Measurements from ENCODE around the gene SLC7A5. TPM values are rescaled to one million over a fixed set of nuclear protein-coding genes. Genes with fewer than 3 reads are reported as not detected.
"Not testable (repeated sequence)": the region's sequence is repeated elsewhere in the genome, so short reads cannot be mapped to it uniquely, and the experiment has no call there.

The SLC7A5 gene
- total RNA-seq = 100 to 1,000 TPM; 130 to 233 TPM

DNA sequence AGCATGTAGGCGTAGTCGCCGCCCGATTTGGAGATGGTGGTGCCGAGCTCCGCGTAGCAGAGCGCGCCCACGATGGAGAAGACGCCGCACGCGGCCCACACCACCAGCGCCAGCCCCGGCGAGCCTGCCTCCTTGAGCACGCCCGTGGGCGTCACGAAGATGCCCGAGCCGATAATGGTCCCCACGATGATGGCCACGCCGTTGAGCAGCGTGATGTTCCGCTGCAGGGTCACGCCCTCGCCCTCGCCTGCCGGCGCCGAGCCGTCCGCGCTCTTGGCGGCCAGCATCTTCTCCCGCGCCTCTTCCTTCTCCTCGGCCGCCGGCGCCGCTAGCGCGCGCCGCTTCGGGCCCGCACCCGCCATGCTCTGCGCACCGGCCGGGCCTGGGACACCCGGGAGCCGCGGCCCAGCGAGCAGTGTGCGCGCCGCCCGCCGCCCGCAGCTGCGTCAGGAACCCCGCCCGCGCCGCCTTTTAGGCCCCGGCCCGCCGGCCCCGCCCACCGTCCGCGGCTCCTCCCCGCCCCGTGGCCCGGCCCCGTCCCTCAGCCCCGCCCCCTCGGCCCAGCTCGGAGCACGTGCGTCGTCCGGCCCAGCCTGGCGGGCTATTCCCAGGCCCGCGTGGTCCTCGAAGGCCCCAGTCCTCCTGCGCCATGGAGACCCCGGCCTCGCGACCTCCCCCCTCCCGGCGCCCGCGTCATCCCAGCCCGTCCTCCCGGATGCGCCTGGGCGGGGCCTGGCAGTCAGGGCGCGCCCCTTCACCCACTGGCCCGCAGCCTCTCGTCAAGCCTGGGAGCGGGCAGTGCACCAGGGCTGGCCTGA is at the start of gene SLC7A5:
TSS of gene SLC7A5 (minus strand) at position 447 of the 818 bp plus-strand sequence. CDS start at position 362, 85 bp downstream.
- not testable (repeated sequence) for H3K27me3 Mint-ChIP-seq, H3K9me3 Mint-ChIP-seq
- peaks cover 46% of the 10 kb centered on the region for H3K36me3 Mint-ChIP-seq (ENCODE audit: low read depth)
- peak within 1 kb of the TSS; percentile 96 for H3K27ac Mint-ChIP-seq
- peak; percentile 57 for ATAC-seq (replicated peaks)
- peak within 1 kb of the TSS; percentile 90 for H3K4me3 Mint-ChIP-seq
- H3K4me1 Mint-ChIP-seq = peaks cover 27% of the 10 kb centered on the region

DNA sequence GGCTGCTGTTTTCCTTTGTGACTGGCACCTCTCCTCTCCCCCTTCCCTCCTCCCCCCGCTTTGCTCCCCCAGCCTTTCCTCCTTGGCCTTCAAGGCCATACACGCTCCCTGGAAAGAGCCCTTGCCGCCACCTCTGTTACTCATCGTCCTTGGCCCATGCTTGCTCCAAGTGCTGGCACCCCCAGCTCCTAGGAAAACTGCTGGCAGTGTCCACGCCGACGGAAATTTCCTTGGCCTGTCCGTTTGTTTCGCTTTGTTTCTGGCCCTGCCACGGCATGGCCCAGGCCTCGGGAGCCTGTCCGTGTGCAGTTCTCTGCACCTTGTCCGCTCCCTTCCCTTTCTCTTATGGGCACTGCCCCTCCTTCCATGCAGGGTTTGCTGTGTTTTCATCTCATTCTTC is 49.0 kb upstream of the SLC7A5 start:
- no peak for ATAC-seq (replicated peaks)
- Mint-ChIP-seq H3K27me3 (peaks cover 5% of the 10 kb centered on the region), H3K9me3 (no peaks in the 10 kb centered on the region), H3K36me3 (ENCODE audit: low read depth) (no peaks in the 10 kb centered on the region), H3K4me3 (no peak overlapping the region), H3K27ac (peak overlapping the region; percentile 79), H3K4me1 (peaks cover 4% of the 10 kb centered on the region)

DNA sequence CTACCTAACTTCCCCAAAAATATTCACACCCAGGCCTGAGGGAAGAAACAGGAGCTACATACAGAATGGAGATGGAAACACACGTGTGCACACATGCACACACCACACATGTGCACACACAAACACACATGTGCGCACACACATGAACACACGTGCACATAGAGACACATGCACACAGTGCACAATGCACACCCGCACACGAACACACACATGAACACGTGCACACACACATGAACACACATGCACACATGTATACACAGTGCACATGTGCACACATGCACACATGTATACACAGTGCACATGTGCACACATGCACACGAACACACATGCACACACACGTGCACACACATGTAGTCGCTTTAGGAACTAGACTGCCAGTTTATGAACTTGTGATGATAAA is 48.2 kb upstream of the SLC7A5 start:
- no peaks in the 10 kb centered on the region for H3K36me3 Mint-ChIP-seq (ENCODE audit: low read depth)
- no peak overlapping the region for H3K4me3 Mint-ChIP-seq
- H3K27ac Mint-ChIP-seq = no peak overlapping the region
- peaks cover 5% of the 10 kb centered on the region for H3K27me3 Mint-ChIP-seq
- no peak for ATAC-seq (replicated peaks)
- H3K4me1 Mint-ChIP-seq = peaks cover 4% of the 10 kb centered on the region
- no peaks in the 10 kb centered on the region for H3K9me3 Mint-ChIP-seq

DNA sequence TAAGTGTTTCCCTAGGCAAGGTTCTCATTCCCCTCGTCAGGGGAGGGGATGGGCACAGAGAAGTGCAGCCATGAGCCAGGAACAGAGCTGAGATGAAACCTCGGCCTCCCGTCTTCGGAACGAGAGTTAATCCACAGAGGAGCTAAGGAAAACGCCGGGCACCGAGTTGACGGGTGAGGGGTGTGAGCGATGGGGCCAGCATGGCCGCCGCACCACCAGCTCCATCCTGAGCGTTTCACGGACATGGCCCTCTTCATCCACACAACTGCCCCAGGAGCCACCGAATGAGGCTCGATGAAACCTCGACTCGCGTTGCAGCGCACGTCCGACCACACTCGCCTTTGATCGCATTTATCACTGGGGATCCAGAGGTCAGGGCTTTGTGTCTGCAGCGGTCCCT is 45.5 kb upstream of the SLC7A5 start:
- Mint-ChIP-seq H3K27me3 (peaks cover 5% of the 10 kb centered on the region), H3K9me3 (no peaks in the 10 kb centered on the region), H3K4me3 (no peak overlapping the region), H3K36me3 (ENCODE audit: low read depth) (no peaks in the 10 kb centered on the region), H3K4me1 (peaks cover 4% of the 10 kb centered on the region), H3K27ac (no peak overlapping the region)
- ATAC-seq (replicated peaks) = no peak

DNA sequence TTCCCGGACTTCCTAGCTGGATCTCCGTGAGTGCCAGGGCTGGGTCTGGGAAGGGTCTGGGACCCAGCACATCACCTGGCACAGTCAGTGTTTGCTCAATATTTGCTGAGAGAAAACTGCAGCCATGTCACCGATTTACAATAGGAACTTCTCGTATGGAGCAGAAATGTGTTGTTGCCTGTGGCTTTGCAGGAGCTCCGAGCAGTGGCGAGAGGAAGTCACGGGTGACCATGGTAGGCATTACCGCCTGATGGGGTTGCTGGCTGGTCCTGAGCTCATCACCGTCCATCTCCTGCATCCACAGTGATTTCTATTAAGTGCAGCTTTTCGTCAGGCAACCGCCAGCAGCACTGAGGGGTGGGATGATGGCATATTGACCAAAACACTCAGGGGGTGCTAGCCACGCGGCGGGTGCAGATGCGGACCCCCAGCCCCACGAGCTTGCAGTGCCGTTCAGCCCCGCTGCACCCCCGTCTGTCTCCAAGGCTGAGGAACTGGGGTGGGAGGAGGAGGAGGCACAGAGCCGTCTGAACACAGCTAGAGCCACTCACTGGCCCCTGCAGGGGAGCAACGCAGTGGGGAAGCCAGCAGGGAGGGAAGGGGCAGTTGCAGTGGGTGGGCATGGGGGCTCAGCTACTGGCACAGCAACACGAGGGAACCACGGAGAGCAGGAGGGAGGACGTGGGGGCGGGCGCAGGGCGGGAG is 44.9 kb upstream of the SLC7A5 start:
- H3K9me3 Mint-ChIP-seq; H3K4me1 Mint-ChIP-seq; H3K27me3 Mint-ChIP-seq; H3K36me3 Mint-ChIP-seq (ENCODE audit: low read depth); ATAC-seq (replicated peaks); H3K27ac Mint-ChIP-seq; H3K4me3 Mint-ChIP-seq: not testable (repeated sequence)

DNA sequence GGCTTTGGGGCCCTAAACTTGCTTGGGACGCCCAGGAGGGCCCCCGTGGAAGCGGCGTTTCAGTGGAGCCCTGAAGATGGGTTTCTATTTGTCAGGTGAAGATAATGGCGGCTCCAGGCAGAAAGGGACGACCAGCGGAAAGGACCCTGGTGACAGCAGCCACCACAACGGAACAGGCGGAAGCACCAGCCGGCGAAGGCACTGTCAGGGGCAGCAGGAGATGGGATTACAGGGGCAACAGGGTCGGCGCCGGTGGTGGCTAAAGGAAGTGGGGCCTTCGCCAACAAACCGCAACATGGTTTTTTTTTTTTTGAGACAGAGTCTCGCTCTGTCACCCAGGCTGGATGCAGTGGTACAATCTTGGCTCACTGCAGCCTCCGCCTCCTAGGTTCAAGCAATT is 43.4 kb upstream of the SLC7A5 start:
- not testable (repeated sequence) for H3K27me3 Mint-ChIP-seq; H3K4me3 Mint-ChIP-seq; H3K4me1 Mint-ChIP-seq; ATAC-seq (replicated peaks); H3K9me3 Mint-ChIP-seq; H3K36me3 Mint-ChIP-seq (ENCODE audit: low read depth); H3K27ac Mint-ChIP-seq

DNA sequence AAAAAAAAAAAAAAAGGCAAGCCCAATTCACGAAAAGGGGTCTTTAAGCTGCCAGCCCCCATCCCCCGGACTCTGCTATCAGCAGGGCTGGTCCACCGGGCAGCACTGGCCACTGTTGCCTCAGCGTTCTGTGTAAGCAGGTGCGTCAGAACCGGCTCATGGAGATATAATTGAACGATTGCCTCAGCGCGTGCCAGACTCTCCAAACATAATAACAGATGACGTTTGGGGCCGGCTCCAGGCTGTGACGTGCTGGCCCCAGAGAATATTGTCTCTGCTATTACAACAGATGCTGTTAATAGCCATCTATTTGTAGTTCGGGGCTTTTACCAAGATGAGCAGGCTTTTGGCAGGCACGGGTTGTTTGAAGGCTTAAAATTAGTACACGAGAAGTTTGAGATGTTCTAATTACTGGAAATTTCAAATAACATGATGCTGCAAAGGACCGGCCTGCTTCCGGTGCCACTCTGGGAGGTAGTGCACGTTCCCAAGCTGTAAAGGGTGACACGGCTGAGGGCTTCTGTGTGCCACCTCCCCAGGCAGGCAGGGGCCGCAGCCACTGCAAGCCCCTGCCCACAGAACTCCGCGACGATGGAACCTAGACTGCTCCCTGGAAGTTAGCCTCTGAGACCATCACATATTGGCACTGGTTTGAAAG is 41.9 kb upstream of the SLC7A5 start:
- H3K36me3 Mint-ChIP-seq (ENCODE audit: low read depth); H3K4me3 Mint-ChIP-seq; H3K4me1 Mint-ChIP-seq: not testable (repeated sequence)

DNA sequence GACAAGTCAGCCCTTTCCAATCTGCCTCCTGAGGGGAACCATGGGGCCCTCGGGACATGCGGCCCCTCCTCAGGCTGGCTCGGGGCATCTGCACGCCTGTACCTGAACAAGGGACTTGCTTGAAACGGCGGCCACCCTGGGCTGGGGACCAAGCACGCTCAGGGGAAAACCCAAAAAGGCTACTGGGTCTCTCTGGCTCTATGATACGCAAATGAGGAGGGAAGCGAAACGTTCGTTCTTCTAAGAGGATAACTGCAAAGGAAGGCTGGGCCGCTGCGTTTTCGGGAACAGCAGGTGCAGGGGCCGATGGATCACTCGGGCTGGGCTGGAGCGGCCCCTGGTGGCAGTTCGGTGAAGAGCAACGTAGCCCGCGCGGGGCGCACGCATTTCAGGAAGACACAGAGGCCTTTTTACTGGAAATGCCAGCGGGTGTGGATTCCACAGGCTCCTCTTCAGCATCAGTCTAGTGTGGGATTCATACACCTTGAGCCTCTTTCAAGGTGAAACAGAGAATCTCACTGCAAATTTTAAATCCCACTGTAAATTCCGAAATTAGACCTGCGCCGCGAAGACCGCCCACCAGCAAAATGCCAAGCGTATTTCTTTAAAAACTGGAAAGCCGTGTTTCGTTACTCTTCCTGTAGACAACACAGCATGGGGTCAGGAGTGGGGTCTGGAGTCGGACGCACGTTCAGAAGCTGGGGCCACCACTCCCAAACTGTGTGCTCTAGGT is 40.1 kb upstream of the SLC7A5 start:
- H3K27me3 Mint-ChIP-seq; H3K36me3 Mint-ChIP-seq (ENCODE audit: low read depth); H3K9me3 Mint-ChIP-seq; H3K4me1 Mint-ChIP-seq: not testable (repeated sequence)
- peak; percentile 96 for ATAC-seq (replicated peaks)
- Mint-ChIP-seq H3K4me3 (peak overlapping the region; percentile 62), H3K27ac (peak overlapping the region; percentile 89)

More for the DNA sequence above, 41.9 kb upstream of the SLC7A5 start:
- H3K27me3 Mint-ChIP-seq; H3K27ac Mint-ChIP-seq; H3K9me3 Mint-ChIP-seq; ATAC-seq (replicated peaks): not testable (repeated sequence)

DNA sequence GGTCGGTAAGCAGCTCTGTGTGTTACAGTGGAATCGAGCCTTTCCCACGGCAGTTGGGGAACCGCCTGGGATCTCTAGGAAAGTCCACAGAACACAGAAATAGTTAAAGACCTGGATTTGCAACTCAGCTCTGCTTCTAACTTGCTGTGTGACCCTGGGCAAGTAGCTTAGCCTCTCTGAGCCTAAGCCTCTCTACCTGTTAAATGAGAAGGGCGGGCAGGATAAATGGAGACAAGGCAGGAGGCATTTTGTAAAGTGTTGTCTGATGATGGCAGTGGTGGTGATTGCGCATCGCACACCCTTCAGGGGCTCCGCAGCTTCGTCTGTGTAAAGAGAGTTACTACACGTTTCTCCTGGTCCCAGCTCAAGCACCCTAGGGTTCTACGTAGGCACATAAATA is 38.8 kb upstream of the SLC7A5 start:
- not testable (repeated sequence) for H3K4me3 Mint-ChIP-seq; ATAC-seq (replicated peaks); H3K4me1 Mint-ChIP-seq; H3K9me3 Mint-ChIP-seq; H3K27ac Mint-ChIP-seq; H3K36me3 Mint-ChIP-seq (ENCODE audit: low read depth); H3K27me3 Mint-ChIP-seq

DNA sequence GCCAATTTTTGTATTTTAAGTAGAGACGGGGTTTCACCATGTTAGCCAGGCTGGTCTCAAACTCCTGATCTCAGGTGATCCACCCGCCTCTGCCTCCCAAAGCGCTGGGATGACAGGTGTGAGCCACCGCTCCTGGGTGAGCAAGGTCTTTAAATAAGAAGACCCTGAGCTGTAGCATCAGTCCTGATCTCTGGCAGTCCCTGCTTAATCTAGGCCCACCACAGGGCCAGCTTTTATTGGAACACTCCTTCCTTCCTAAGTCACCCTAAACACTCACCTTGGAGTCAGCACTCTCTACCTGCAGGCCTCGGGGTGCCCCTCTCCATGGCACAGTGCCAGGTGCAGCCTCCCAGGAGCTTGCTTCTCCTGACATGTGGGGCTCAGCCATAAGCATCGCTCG is 36.2 kb upstream of the SLC7A5 start:
- not testable (repeated sequence) for ATAC-seq (replicated peaks); H3K27me3 Mint-ChIP-seq; H3K4me1 Mint-ChIP-seq; H3K9me3 Mint-ChIP-seq; H3K36me3 Mint-ChIP-seq (ENCODE audit: low read depth); H3K4me3 Mint-ChIP-seq
- H3K27ac Mint-ChIP-seq = peak overlapping the region; percentile 36

DNA sequence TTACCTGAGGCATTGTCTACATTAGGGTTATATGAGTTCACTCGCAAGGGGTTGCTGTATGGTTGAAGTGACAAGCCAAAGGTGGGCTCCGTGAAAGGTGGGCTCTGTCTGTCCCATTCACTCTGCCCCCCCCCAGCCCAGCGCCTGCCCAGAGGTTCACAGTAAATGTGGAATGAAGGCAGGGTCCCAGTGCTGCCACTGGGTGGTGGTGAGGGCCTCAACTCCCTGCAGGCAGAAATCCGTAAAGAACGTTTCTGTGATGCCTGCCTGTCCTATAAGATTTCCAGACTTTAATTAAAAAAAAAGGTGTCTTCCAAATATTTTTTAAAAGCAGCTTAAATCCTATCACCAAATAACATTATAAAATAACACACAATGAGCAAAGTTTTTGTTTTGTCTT is 35.7 kb upstream of the SLC7A5 start:
- not testable (repeated sequence) for H3K27me3 Mint-ChIP-seq; ATAC-seq (replicated peaks); H3K27ac Mint-ChIP-seq; H3K9me3 Mint-ChIP-seq; H3K4me3 Mint-ChIP-seq; H3K4me1 Mint-ChIP-seq; H3K36me3 Mint-ChIP-seq (ENCODE audit: low read depth)

DNA sequence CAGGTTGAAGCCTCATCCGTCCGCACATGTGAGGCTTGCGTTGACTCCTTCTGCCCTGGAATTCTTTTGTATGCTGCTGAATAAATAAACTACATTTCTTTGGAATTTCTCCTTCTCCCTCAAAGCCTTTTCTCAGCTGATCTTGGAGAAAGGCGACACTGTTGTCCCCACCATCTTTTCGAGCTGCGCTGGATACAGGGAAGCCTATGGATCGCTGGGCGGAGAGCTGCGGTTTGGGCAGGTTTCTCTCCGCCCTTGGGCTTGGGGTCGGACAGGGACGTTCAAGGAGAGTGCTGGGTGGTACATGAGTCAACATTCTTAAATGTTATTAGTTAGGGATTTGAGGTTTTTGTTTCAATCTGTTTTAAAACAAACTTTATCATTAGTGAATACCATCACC is 31.2 kb upstream of the SLC7A5 start:
- not testable (repeated sequence) for H3K27me3 Mint-ChIP-seq; H3K9me3 Mint-ChIP-seq; H3K27ac Mint-ChIP-seq; H3K36me3 Mint-ChIP-seq (ENCODE audit: low read depth); ATAC-seq (replicated peaks); H3K4me3 Mint-ChIP-seq
- H3K4me1 Mint-ChIP-seq = peaks cover 22% of the 10 kb centered on the region

DNA sequence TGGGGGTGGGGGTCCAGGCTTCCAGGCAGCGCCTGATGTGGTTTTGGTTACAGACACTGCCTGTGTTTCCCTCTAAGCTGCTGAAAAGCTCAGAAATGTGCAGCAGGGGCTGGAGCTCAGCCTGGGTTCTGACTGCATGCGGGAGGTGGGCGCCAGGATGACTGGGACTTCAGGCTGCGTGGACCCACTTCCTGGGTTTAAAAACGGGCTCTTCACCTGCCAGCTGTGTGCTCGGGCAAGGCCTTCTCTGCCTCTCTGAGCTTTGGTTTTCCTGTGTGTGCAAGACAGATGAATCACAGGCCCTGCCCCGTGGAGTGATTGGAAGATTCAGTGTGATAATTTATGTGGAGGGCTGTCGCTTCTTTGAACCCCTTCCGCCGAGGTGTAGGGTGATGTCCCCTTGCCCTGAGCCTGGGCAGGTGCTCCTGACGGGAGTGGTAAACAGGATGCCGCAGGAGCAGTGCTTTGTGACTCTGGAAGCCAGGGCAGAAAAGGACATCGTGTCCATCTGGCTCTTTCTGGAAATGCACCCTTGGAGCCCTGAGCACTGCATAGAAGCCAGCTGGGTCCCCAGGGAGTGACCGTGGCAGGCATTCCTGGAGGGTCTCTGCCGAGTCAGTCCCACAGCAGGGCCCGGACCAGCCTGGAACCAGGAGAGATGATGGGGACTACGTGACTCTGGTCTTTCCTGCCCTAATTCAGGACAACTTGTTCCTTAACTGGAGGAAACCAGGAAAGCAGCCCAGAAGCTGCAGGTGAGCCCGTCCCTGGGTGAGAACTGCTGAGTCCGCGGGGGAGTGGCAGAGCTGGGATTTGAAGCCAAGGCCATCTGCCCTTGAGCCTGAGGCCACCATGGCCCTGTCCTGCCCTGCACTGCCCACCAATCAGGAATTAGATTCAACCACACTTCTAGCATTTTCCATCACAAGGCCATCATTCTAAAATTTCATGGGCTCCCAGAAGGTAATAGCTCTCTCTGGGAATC is 28.5 kb upstream of the SLC7A5 start:
- Mint-ChIP-seq H3K27me3 (no peaks in the 10 kb centered on the region), H3K4me1 (peaks cover 22% of the 10 kb centered on the region), H3K9me3 (no peaks in the 10 kb centered on the region), H3K27ac (peak overlapping the region; percentile 93), H3K36me3 (ENCODE audit: low read depth) (peaks cover 5% of the 10 kb centered on the region), H3K4me3 (peak overlapping the region; percentile 72)
- peak; percentile 48 for ATAC-seq (replicated peaks)
